Stimulated activated CD8-positive, alpha-beta memory T cell treated with anti-CD3 and anti-CD28 coated beads, Interleukin-7, amount 100 ng/mL, for 4 hours (primary cell): ENCODE measurements around the gene FHIT.

Source experiments
- DNase-seq, 2 donors: peaks; one replicate each; pipeline ENCODE4 v3.0.0-alpha.2; 2020; ENCODE audit warnings: low read depth in 2 of 2

The FHIT gene

GRCh38 chr3:59882746-59883145 is 1368.5 kb downstream of the FHIT start:
- DNase-seq = no peak

- no peak for DNase-seq
Measured at GRCh38 chr3:59880717-59881116, 1370.5 kb downstream of the FHIT start.

- DNase-seq = no peak
Measured at GRCh38 chr3:59879031-59879581, 1372.1 kb downstream of the FHIT start.

DNA sequence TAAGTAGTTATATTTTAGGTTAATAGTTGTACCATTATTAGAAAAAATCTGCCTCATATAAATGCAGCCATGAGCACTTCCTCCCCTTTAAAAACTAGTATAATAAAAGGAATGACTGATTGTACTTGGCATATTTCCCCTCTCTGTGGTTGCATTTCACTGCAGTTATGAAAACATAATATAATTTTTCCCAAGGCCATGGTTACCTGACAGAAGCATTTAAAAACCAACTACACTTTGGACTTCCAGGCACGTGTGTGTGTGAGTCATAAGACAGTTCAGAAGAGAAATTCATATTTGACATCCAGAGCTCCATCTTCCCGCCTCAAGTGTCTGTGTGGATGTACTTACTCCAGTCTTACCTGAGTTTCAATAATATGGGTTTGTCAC is 1373.2 kb downstream of the FHIT start:
- DNase-seq = no peak

GRCh38 chr3:59877263-59878037 is 1373.8 kb downstream of the FHIT start:
- DNase-seq = no peak

DNA sequence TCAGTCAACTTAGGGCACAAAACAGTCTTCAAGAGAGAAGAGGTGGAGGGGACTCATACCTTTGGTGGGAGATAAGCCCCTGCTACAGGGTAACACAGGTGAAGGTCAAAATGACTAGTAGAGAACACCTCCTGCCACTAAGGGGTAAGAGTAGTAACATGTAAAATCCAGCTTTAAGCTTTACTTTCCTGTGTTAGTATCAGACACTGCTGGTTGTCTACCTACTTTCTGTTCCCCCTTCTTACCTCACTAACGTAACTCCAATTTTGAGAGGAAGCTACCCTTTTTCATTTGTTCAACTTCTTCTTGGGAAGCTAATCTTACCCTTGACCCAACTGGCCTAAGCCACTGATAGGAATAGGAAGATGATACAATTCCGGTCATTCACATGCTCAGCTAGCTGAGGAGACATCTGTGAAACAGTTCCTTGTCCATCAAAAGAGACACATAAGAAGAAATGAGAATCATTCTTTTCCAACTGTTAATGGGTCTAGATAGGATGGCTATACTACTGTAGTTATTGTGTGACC is 1374.7 kb downstream of the FHIT start:
- no peak for DNase-seq

DNA sequence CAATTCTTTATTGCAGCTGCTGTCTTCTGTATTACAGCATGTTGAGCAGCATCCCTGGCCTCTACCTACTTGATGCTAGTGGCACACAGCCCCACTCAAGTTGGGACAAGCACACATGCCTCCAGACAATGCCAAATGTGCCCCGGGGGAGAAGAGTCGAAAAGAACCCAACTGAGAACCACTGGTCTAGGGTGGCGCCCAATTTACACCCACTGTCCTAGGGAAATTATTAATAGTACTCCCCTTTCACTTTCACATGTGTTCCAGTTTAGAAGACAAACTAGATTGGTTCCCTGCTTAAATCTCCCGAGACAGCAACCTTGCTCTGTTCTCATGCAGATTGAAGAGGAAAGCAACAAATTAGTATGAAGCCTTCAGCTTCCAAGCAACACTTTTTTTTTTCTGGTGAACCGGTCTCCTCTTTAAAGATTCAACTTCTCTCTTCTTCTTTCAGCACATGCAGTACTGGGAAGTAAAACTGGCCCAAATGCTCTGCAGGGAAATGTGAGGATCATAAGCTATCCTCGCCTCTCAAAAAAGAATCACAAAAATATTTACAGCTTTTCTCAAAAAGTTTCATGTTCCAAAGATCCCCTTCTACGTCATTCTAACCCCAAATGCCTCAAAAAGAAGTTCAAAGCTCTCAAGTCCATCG is 1377.5 kb downstream of the FHIT start:
- no peak for DNase-seq

GRCh38 chr3:59872128-59872527 is 1379.1 kb downstream of the FHIT start:
- DNase-seq = no peak

GRCh38 chr3:59867185-59868002 is 1383.9 kb downstream of the FHIT start:
- DNase-seq = no peak

- DNase-seq = no peak
Measured at GRCh38 chr3:59866076-59866475, 1385.2 kb downstream of the FHIT start.

GRCh38 chr3:59865351-59865750 is 1385.9 kb downstream of the FHIT start:
- DNase-seq = no peak

DNA sequence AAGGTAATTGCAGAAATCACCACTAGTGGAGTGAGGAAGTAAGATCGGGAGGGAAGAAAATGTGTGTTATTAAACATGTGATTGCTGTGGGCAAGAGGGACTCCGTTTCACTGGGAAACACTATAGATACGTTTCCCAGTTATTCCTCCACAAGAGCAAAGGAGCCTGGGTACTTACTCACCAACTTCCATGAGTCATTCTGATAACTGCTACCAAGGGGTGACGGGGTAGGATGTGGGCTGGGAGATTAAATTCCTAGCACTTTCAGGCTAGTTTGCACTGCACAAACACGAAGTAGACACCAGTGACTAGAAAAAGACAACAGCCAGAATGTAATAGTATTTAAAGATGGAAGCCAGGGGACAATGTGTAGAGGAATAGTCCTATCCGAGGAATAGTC is 1388.6 kb downstream of the FHIT start:
- no peak for DNase-seq

- DNase-seq = peak; percentile 52
Measured at GRCh38 chr3:59857589-59858346, 1393.5 kb downstream of the FHIT start.

DNA sequence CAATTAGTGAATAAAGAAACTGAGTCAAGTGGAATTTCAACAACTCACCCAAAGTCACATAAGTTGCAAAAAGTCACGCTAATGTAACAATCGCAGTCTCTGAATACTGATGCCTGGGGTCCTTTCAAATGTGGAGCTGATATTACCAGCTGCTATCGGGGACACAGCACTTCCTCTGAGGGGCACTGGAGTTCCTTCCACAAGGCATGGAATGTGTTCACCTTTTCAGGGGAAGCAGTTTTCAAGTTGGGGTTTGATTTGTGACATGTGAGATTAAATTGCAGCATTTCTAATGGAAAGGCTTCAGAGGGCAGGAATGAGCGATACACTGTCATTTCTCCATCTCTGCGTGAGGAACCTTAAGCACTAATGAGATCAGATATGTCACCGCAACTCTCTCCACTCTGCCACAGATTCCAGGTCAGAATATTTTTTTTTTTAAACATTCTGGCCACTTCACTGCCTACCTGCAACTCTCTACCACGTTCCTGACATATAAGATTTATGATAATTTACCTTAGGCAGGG is 1394.3 kb downstream of the FHIT start:
- DNase-seq = no peak

GRCh38 chr3:59854061-59854709 is 1397.1 kb downstream of the FHIT start:
- DNase-seq = no peak

GRCh38 chr3:59850417-59850816 is 1400.8 kb downstream of the FHIT start:
- no peak for DNase-seq

- DNase-seq = no peak
Measured at GRCh38 chr3:59845386-59845785, 1405.9 kb downstream of the FHIT start.

GRCh38 chr3:59843821-59844220 is 1407.4 kb downstream of the FHIT start:
- DNase-seq = no peak

GRCh38 chr3:59839810-59840515 is 1411.3 kb downstream of the FHIT start:
- no peak for DNase-seq

DNA sequence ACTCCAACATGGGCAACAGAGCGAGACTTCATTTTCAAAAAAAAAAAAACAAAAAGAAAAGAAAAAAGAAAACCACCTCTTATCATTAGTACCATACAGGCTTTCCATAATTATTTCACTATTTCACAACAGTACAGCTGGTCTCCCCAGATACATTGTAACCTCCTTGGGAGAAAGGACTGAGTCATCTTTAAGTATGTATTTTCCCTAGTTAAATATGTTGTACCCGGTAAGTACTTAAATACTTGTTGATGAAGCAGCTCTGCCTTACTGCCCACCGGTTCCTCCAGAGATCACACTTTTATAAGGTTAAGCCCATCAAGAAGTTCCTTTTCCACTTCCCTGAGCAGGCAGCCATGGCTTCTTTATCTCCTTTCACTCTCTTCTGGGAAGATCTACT is 1412.0 kb downstream of the FHIT start:
- DNase-seq = no peak
